ENCODE results near the gene TNFRSF13B. TPM values are rescaled to one million over a fixed set of nuclear protein-coding genes. Genes with fewer than 3 reads are reported as not detected.
A peak's percentile ranks its signal among the peaks of the same experiment; 100 is the strongest.

Gene TNFRSF13B
- polyA plus RNA-seq, 1 donor (not counting 4 experiments of a cell fraction or from before 2014, with no cell fraction given): not detected

- dilution Hi-C loops (cut with MboI; ENCODE audit: extremely low pct_ligation_motif_present, low sequenced_read_pairs): no loop called here
Observed at GRCh38 chr17:16987830-16988601, 16.1 kb upstream of the TNFRSF13B start.

GRCh38 chr17:16987066-16987829 lies 15.3 kb upstream of the TNFRSF13B start:
- FAIRE-seq (no peak), DNase-seq (ENCODE audit: low read depth, low spot score) (no peak)
- dilution Hi-C loops (cut with MboI; ENCODE audit: extremely low pct_ligation_motif_present, low sequenced_read_pairs): no loop called here
- no peaks in the 10 kb centered on the region for H3K9me3 ChIP-seq (ENCODE audit: control insufficient read depth, low read depth, low read length)
- H3K9ac ChIP-seq (ENCODE audit: control insufficient read depth, extremely low read depth, insufficient read depth, low read length): no peak overlapping the region
- H3K4me3 ChIP-seq (ENCODE audit: control insufficient read depth in 2 of 3, extremely low read depth in 1 of 3, insufficient read depth in 2 of 3, low read depth in 1 of 3, low read length in 3 of 3): no peak overlapping the region
- no peaks in the 10 kb centered on the region for H3K4me1 ChIP-seq (ENCODE audit: control insufficient read depth, extremely low read depth, insufficient read depth, low read length)
- no peaks in the 10 kb centered on the region for H4K20me1 ChIP-seq (ENCODE audit: control insufficient read depth, extremely low read depth, insufficient read depth, low read length)
- H2AFZ ChIP-seq (ENCODE audit: control insufficient read depth, low read length): no peak overlapping the region
- no peaks in the 10 kb centered on the region for H3K36me3 ChIP-seq (ENCODE audit: control insufficient read depth in 2 of 2, extremely low read depth in 1 of 2, insufficient read depth in 2 of 2, low read length in 2 of 2)
- H3K27ac ChIP-seq (ENCODE audit: control insufficient read depth, insufficient read depth, low read length): no peak overlapping the region
- no peak overlapping the region for H3K4me2 ChIP-seq (ENCODE audit: control insufficient read depth, extremely low read depth, insufficient read depth, low read depth, low read length)
- H3K27me3 ChIP-seq (ENCODE audit: control insufficient read depth, extremely low read depth, insufficient read depth, low read length): no peaks in the 10 kb centered on the region
- H3K9me1 ChIP-seq (ENCODE audit: control insufficient read depth, extremely low read depth, insufficient read depth, low read length): no peaks in the 10 kb centered on the region
- TF ChIP-seq CTCF (optimal IDR thresholded peaks at IDR 0.05 in 1 of 3, IDR thresholded peaks at IDR 0.05 in 1 of 3, conservative IDR thresholded peaks at IDR 0.05 in 1 of 3; ENCODE audit: extremely low read depth in 1 of 3, insufficient read depth in 2 of 3, low read length in 3 of 3) (no peak), EZH2 (IDR thresholded peaks at IDR 0.05; ENCODE audit: low read length) (no peak)
- H3K79me2 ChIP-seq (ENCODE audit: control insufficient read depth, insufficient read depth, low read length): no peaks in the 10 kb centered on the region

More at GRCh38 chr17:16987830-16988601, 16.1 kb upstream of the TNFRSF13B start:
- Histone ChIP-seq H3K4me3 (ENCODE audit: control insufficient read depth in 2 of 3, extremely low read depth in 1 of 3, insufficient read depth in 2 of 3, low read depth in 1 of 3, low read length in 3 of 3) (no peak overlapping the region), H3K79me2 (ENCODE audit: control insufficient read depth, insufficient read depth, low read length) (no peaks in the 10 kb centered on the region), H3K4me1 (ENCODE audit: control insufficient read depth, extremely low read depth, insufficient read depth, low read length) (no peaks in the 10 kb centered on the region), H3K27me3 (ENCODE audit: control insufficient read depth, extremely low read depth, insufficient read depth, low read length) (no peaks in the 10 kb centered on the region), H3K9ac (ENCODE audit: control insufficient read depth, extremely low read depth, insufficient read depth, low read length) (no peak overlapping the region), H4K20me1 (ENCODE audit: control insufficient read depth, extremely low read depth, insufficient read depth, low read length) (no peaks in the 10 kb centered on the region), H3K27ac (ENCODE audit: control insufficient read depth, insufficient read depth, low read length) (no peak overlapping the region), H3K9me1 (ENCODE audit: control insufficient read depth, extremely low read depth, insufficient read depth, low read length) (no peaks in the 10 kb centered on the region), H3K9me3 (ENCODE audit: control insufficient read depth, low read depth, low read length) (no peaks in the 10 kb centered on the region), H2AFZ (ENCODE audit: control insufficient read depth, low read length) (no peak overlapping the region), H3K36me3 (ENCODE audit: control insufficient read depth in 2 of 2, extremely low read depth in 1 of 2, insufficient read depth in 2 of 2, low read length in 2 of 2) (no peaks in the 10 kb centered on the region), H3K4me2 (ENCODE audit: control insufficient read depth, extremely low read depth, insufficient read depth, low read depth, low read length) (no peak overlapping the region)
- FAIRE-seq (peak; percentile 83), DNase-seq (ENCODE audit: low read depth, low spot score) (peak; percentile 11)
- TF ChIP-seq CTCF (optimal IDR thresholded peaks at IDR 0.05 in 1 of 3, IDR thresholded peaks at IDR 0.05 in 1 of 3, conservative IDR thresholded peaks at IDR 0.05 in 1 of 3; ENCODE audit: extremely low read depth in 1 of 3, insufficient read depth in 2 of 3, low read length in 3 of 3) (no peak), EZH2 (IDR thresholded peaks at IDR 0.05; ENCODE audit: low read length) (no peak)
